8988T (cell line): ENCODE measurements around the gene DNAAF2.
"Not testable (repeated sequence)": the region's sequence is repeated elsewhere in the genome, so short reads cannot be mapped to it uniquely, and the experiment has no call there.

Experiments
- DNase-seq: peaks from one replicate; pipeline ENCODE4 v3.0.0; 2011

DNAAF2 gene

GRCh38 chr14:49620182-49621113, 14.6 kb downstream of the DNAAF2 start, which contains the start of the genes MGAT2 and RPL36AL:
Gene MGAT2 (plus strand): TSS chr14:49620799. CDS start chr14:49621269, 470 bp downstream.
Gene RPL36AL (minus strand): TSS chr14:49620626. CDS start chr14:49619104, 1,522 bp downstream.
- peak; percentile 88 for DNase-seq

DNA sequence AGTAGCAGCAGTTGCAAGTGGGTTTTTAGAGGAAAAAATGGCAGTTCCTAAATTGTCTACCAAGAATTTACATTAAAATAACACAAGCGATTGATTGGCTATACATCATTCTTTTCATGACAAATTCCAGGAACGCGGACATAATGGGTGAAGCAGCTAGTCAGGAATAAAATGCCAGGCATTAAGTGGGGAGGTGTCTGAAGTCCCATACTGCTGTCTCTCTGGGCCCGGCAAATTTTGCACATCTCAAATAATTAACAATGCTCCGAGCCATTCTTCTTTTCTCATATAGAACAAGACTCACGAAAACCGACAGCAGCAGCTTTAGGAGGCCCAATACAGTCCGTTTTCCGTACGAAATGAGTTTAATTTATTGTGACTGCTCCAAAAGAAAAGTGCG, 15.3 kb downstream of the DNAAF2 start:
- DNase-seq: no peak

GRCh38 chr14:49619273-49619672, 15.8 kb downstream of the DNAAF2 start:
- not testable (repeated sequence) for DNase-seq

DNA sequence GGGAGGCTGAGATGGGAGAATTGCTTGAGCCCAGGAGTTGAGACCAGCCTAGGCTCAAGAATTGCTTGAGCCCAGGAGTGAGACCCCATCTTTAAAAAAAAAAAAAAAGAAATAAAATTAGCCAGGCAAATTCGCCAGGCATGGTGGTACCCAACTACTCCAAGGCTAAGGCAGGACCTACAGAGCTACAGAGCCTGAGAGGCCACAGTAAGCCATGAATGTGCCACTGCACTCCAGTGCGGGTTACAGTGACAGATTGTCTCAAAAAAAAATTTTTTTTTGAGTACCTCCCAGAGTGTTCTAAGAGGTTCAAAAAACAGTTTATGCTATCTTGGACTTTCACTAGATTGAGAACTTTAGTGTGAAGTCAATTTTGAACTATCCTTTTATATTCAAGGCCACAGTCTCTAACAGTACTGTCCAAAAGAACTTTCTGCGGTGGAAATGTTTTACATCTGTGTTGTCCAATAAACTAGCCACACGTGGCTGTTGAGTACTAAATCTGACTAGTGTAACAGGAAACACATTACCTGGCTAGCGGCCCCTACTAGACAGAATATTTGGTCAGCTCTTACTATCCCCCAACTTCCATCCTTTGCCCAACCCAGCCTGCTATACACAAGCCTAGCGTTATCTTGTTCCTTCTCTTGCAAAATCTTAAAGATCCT, 17.1 kb downstream of the DNAAF2 start:
- no peak for DNase-seq

DNA sequence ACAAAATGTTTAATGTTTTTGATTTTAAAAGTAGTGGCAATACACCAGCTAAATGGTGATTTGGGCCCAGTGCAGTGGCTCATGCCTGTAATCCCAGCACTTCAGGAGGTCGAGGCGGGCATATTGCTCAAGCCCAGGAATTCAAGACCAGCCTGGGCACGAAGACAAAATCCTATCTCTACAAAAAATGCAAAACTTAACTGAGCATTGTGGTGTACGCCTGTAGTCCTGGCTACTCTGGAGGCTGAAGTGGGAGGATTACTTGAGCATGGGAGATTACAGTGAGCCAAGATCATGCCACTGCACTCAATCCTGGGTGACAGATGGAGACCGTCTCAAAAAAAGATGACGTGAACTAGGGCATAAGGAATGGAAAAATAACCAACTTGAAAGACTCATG, 19.3 kb downstream of the DNAAF2 start:
- no peak for DNase-seq

GRCh38 chr14:49614196-49614595, 20.8 kb downstream of the DNAAF2 start:
- DNase-seq: no peak

DNA sequence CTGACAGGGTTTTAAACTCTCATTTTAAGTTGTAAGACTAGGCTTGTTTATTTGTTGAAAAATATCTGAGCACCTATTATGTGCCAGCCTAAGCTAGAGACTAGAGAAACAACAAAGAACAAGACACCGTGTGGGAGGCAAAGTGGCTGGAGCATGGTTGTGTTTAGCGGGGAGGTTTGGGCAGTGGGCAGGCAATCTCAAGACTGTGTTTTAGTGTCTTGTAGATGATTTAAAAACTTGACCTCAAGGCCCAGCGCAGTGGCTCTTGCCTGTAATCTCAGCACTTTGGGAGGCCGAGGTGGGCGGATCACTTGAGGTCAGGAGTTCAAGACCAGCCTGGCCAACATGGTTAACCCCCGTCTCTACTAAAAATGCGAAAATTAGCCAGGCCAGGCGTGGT, 22.4 kb downstream of the DNAAF2 start:
- no peak for DNase-seq

- DNase-seq: no peak
These were observed 22.8 kb downstream of the DNAAF2 start for GRCh38 chr14:49612251-49612650.

- no peak for DNase-seq
These were observed 27.5 kb downstream of the DNAAF2 start for GRCh38 chr14:49607583-49607982.

- peak; percentile 59 for DNase-seq
These were observed 36.4 kb downstream of the DNAAF2 start, which contains the start of gene LRR1 for GRCh38 chr14:49598485-49599300. Gene LRR1 (plus strand): TSS chr14:49598940. CDS start chr14:49599021, 81 bp downstream.

DNA sequence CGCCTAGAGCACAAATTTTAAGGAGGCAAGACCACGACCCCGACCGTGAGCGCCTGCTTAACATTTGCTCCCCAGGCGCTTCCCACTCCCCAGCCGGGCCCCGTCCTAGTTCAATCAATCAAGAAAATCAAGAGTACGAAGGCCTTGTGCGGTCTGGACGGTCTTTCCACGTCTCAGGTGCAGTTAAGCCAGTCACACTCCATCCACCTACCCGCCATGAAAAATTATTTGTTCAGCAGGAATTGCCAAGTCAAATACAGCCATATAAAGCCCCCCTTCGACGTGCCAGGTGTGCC, 36.9 kb downstream of the DNAAF2 start:
- peak; percentile 28 for DNase-seq

DNA sequence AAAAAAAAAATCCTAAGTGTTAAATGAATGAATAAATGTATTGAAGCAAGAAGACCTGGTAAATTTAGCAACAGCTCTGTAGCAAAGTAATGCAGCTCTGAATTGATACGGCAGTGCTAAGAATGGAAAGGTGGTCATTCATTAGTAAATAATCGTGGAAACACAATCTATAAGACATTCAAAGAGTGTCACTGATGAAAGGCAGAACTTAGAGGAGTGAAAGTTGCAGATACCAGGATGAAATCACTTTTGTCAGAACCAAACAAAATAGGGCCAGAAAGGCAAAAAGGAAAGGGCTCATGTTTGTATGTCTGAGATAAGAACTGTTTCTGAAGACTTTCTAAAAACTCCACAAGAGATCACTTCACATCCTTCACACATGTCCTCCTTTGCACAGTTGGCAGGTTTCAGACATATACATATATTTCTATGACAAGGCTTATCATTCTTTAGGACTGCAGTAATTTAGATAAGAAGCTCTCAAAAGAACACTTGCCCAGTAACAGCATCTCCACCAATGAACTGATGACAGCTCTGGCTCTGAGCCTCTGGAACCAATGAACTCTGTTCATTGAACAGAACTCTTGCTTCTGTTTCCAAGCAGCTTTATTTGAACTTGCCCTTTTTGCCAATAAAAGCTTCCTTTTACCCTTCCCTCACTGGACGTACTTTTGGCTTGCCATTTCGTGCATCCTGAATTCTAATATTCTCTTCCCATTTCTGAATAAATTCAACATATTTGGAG, 40.5 kb downstream of the DNAAF2 start:
- DNase-seq: no peak

- DNase-seq: no peak
These were observed 42.0 kb downstream of the DNAAF2 start for GRCh38 chr14:49593016-49593415.

DNA sequence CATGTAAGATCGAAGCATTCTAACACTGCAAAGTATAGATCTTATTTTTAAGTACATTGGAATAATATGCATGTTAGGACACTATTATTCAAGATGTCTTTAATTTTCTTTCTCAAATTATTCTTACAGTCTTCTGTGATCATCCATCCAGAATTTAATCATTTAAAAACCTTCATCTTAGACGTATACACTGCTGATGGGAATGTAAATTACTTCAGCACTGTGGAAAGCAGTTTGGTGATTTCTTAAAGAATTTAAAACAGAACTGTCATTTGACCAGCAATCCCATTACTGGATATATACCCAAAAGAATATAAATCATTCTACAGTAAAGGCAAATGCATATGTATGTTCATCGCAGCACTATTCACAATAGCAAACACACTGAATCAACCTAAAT, 45.7 kb downstream of the DNAAF2 start:
- no peak for DNase-seq

- DNase-seq: no peak
These were observed 48.2 kb downstream of the DNAAF2 start for GRCh38 chr14:49586673-49587460.

GRCh38 chr14:49585803-49586672, 49.0 kb downstream of the DNAAF2 start, which contains the start of gene RPS29:
Gene RPS29 (minus strand): TSS chr14:49586380. CDS start chr14:49586346, 34 bp downstream.
- DNase-seq: peak; percentile 64

DNA sequence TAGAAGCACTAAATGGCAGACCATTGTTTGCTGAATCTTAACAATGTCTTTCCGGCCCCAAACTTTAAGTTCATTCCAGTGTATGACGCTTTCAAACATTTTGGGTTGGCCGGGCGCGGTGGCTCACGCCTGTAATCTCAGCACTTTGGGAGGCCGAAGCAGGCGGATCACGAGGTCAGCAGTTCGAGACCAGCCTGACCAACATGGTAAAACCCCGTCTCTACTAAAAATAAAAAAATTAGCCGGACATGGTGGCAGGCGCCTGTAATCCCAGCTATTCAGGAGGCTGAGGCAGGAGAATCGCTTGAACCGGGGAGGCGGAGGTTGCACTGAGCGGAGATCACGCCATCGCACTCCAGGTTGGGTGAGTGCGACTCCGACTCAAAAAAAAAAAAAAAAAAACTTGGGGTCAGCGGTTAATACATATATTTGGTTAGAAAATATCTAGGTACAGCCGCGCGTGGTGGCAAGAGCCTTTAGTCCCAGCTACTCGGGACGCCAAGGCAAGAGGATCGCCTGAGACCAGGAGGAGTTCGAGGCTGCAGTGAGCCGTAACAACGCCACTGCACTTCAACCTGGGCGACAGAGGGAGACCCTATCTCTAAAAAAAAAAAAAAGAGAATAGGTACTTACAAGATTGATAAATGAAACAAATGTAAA, 49.9 kb downstream of the DNAAF2 start:
- not testable (repeated sequence) for DNase-seq

DNA sequence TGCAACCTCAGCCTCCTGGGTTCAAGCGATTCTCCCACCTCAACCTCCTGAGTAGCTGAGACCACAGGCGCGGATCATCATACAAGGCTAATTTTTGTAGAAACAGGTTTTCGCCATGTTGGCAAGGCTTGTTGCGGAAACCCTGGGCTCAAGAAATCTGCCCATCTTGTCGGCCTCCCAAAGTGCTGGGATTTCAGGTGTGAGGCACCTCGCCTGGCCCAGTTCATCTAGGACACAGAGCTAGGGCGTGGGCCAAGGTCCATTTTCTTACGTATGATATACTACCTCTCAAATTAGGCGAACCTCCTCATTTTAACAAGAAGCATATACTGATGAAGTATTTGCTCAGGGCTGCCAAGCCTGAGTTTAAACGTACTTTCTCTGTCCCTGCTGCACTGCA, 51.0 kb downstream of the DNAAF2 start:
- DNase-seq: no peak

DNA sequence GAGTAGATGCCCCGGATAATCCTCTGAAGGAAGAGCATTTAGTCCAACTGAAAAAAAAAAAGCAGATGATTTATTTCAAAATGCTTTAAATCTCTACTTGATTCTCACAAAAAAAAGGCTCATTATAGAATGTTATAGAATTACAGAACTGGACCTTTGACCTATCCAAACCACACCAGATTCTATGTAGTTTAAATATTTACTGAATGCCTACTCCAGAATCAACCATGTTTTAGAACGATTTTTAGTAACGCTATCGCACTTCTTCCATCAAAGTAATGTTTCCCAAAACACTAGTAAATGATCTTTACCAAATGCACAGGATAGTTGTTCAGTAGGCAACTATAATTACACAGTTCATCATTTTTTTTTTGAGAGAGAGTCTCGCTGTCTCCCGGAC, 51.4 kb downstream of the DNAAF2 start:
- no peak for DNase-seq
